Left ventricle myocardium inferior (tissue), 1 donor: ENCODE data around the gene GINS3. TPM values are rescaled to one million over a fixed set of nuclear protein-coding genes. Genes with fewer than 3 reads are reported as not detected.

ENCODE experiments used
- DNase-seq: peaks from one replicate; pipeline ENCODE4 v3.0.0-alpha.2; 2020
- H3K27ac ChIP-seq: fragments of 200-600 bp; replicated peaks from 2 replicates; pipeline ENCODE4 v1.8.0; 2021
- H3K27me3 ChIP-seq: fragments of 200-600 bp; 2 replicates; pipeline ENCODE4 v1.8.0; 2021; ENCODE audit warnings: low read depth
- H3K36me3 ChIP-seq: fragments of 200-600 bp; 2 replicates; pipeline ENCODE4 v1.8.0; 2021
- H3K4me1 ChIP-seq: fragments of 200-600 bp; 2 replicates; pipeline ENCODE4 v1.8.0; 2021
- H3K4me3 ChIP-seq: fragments of 200-600 bp; 2 replicates; pipeline ENCODE4 v1.8.0; 2021; ENCODE audit warnings: mild to moderate bottlenecking, moderate library complexity
- H3K9me3 ChIP-seq: fragments of 200-600 bp; replicated peaks from 2 replicates; pipeline ENCODE4 v1.8.0; 2021
- intact Hi-C: fragments of 100-400 bp; cut with micrococcal nuclease; formaldehyde crosslinking; loops from one replicate; pipeline ENCODE4 v1.11.0; 2022
- total RNA-seq: library from RNA; stranded (reverse); fragmentation: NEBNext Ultra II Directional; extraction: Animal tissue kit (Norgen Biotek cat#: 25700); gene quantifications from one replicate; pipeline ENCODE4 v1.2.1, GENCODE V29; 2021
- TF ChIP-seq, protein P1 (sequence below): fragments of 200-600 bp; IDR thresholded peaks from 2 replicates; pipeline ENCODE4 v1.8.0; 2021; ENCODE audit warnings: antibody characterized with exemption, mild to moderate bottlenecking, borderline replicate concordance
- donor health status: DM: no; HTN: yes; CAD: no; lungs with severe emphysema.

The GINS3 gene
- total RNA-seq, 1 donor from 2014 or later, result 4.7 TPM

DNA sequence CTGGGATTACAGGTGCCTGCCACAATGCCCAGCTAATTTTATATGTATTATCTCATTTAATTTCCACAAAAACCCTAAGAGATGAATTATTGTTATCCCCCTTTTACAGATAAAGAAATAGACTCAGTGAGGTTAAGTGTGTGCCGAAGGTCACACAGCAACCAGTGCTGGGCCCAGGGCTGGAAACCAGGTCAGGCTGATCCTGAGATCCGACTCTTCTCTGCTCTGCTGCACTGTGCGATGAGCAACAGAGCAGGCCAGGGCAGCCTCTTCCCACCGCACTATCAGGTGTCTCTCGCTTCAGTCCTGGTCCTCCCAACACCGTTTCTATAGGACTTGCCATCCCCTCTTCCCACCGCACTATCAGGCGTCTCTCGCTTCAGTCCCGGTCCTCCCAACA lies 24.8 kb downstream of the GINS3 start:
- H3K36me3 ChIP-seq, result no peaks in the 10 kb centered on the region
- no peaks in the 10 kb centered on the region for H3K27me3 ChIP-seq
- peaks cover 53% of the 10 kb centered on the region for H3K4me1 ChIP-seq
- peak overlapping the region; percentile 95 for H3K27ac ChIP-seq
- peak overlapping the region; percentile 38 for H3K4me3 ChIP-seq
- no peak for DNase-seq
- intact Hi-C loops, result no loop called here
- no peaks in the 10 kb centered on the region for H3K9me3 ChIP-seq
- TF ChIP-seq, protein P1, sequence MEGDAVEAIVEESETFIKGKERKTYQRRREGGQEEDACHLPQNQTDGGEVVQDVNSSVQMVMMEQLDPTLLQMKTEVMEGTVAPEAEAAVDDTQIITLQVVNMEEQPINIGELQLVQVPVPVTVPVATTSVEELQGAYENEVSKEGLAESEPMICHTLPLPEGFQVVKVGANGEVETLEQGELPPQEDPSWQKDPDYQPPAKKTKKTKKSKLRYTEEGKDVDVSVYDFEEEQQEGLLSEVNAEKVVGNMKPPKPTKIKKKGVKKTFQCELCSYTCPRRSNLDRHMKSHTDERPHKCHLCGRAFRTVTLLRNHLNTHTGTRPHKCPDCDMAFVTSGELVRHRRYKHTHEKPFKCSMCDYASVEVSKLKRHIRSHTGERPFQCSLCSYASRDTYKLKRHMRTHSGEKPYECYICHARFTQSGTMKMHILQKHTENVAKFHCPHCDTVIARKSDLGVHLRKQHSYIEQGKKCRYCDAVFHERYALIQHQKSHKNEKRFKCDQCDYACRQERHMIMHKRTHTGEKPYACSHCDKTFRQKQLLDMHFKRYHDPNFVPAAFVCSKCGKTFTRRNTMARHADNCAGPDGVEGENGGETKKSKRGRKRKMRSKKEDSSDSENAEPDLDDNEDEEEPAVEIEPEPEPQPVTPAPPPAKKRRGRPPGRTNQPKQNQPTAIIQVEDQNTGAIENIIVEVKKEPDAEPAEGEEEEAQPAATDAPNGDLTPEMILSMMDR, result no peak

DNA sequence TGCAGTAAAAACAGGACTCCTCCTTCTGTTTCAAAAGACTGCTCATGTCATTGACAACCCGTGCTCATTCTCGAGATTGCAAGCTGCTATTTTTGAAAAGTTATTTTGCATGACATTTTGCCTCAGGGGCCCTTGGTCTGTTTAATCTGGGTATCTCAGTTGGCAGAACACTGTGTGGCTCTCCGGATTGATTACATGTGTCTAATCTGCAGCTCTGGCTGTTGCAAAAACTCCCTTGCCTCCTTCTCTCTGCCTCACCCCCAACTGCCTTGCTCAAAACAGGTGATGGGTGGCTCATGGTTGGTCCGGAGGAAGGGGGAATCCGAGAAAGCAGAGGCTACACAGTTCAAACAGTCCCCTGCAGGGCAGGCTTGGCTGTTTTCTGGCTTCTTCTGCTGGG lies 25.3 kb downstream of the GINS3 start:
- H3K27ac ChIP-seq, result peak overlapping the region; percentile 95
- no peaks in the 10 kb centered on the region for H3K27me3 ChIP-seq
- H3K36me3 ChIP-seq, result no peaks in the 10 kb centered on the region
- peak overlapping the region; percentile 38 for H3K4me3 ChIP-seq
- no peaks in the 10 kb centered on the region for H3K9me3 ChIP-seq
- intact Hi-C loops, result no loop called here
- DNase-seq, result peak; percentile 36
- TF ChIP-seq, protein P1, result no peak
- peaks cover 58% of the 10 kb centered on the region for H3K4me1 ChIP-seq

DNA sequence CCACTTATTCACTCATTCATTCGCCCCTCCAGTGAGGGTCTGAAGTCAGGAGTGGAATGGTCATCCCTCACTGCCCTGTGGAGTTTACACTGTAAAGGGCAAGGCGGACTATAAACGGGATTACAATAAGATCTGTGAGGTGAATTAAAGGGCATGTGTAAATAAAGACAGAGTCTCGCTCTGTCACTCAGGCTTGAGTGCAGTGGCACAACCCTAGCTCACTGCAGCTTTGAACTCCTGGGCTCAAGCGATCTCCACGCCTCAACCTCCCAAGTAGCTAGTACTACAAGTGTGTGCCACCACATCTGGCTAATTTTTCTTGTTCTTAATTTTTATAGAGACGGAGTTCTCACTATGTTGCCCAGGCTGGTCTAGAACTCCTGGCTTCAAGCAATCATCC lies 25.8 kb downstream of the GINS3 start:
- Histone ChIP-seq H3K27ac (peak overlapping the region; percentile 95), H3K27me3 (no peaks in the 10 kb centered on the region), H3K36me3 (no peaks in the 10 kb centered on the region), H3K9me3 (no peaks in the 10 kb centered on the region), H3K4me1 (peaks cover 55% of the 10 kb centered on the region), H3K4me3 (peak overlapping the region; percentile 18)
- DNase-seq, result no peak
- intact Hi-C loops, result no loop called here
- TF ChIP-seq, protein P1, result no peak

DNA sequence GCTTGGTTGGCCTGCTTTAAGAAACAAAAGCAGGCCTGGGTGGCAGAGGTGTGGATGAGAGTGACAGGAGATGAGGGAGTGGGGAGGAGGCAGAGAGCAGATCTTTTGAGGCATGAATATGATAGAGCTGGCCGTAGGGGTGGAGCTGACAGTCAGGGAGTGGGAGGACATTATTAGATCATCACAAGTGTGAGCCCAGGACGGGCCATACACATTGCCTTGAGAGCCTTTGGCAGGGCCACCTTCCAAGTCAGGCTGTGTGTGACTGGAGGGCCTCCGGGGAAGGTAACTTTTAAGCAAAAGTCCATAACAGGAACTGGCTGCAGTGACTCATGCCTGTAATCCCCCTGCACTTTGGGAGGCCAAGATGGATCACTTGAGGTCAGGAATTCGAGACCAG lies 26.3 kb downstream of the GINS3 start:
- H3K4me3 ChIP-seq, result no peak overlapping the region
- H3K27ac ChIP-seq, result peak overlapping the region; percentile 95
- H3K9me3 ChIP-seq, result no peaks in the 10 kb centered on the region
- peak; percentile 74 for DNase-seq
- no peaks in the 10 kb centered on the region for H3K36me3 ChIP-seq
- TF ChIP-seq, protein P1, result no peak
- peaks cover 54% of the 10 kb centered on the region for H3K4me1 ChIP-seq
- intact Hi-C loops, result no loop called here
- no peaks in the 10 kb centered on the region for H3K27me3 ChIP-seq

DNA sequence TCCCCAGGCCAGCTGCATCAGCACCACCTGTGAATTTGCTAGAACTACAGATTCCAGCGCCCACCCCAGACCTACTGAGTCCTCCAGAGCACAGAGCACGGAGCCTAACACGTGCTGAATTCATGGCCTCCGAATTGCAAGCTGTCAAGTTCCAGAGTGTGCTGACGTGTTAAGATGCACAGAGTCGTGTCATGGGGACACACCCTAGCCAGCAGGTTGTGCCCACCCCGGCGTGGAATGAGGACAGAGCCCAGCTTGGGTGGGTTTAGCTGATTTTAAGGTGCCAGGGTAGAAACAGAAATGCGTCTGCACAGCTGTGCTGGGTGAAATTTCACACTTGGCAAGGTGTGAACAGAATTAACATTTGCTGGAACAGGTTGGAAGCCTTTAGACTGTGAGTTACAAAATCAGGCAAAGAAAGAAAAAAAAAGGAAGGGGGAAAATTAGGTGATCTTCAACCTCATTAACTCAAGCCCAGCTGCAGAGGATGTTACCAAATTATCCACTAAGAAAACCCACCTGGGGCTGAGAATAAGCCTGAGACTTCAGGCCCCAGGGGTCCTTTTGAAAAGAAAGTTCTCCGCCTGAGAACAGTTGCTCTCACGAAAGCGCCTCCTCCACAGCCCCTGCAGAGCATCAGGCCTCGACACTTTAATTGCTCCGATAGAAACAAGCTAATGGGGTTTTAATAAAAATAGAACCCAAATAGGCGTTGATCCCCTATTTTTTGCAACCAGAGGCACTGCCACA lies 27.1 kb downstream of the GINS3 start:
- Histone ChIP-seq H3K4me1 (peaks cover 52% of the 10 kb centered on the region), H3K27ac (peak overlapping the region; percentile 95), H3K4me3 (no peak overlapping the region), H3K36me3 (no peaks in the 10 kb centered on the region), H3K9me3 (no peaks in the 10 kb centered on the region), H3K27me3 (no peaks in the 10 kb centered on the region)
- intact Hi-C loops, result no loop called here
- DNase-seq, result no peak
- TF ChIP-seq, protein P1, result no peak
